Fibroblast of skin of abdomen (primary cell): ENCODE results near the gene TMEM19. TPM values are rescaled to one million over a fixed set of nuclear protein-coding genes. Genes with fewer than 3 reads are reported as not detected.

Source experiments
- DNase-seq: peaks from one replicate; pipeline ENCODE4 v3.0.0-alpha.2; 2013
- polyA plus RNA-seq, 2 experiments: library from polyadenylated mRNA; unstranded; fragments of 120-200 nt; gene quantifications; one replicate each; pipeline ENCODE4 v1.2.1, GENCODE V29; 2013; ENCODE audit not compliant: insufficient read length in 2 of 2

TMEM19 gene
- polyA plus RNA-seq (2013, experiment 1 of 2; ENCODE audit: insufficient read length) = 14.8 TPM
- polyA plus RNA-seq (2013, experiment 2 of 2; ENCODE audit: insufficient read length) = 13.1 TPM

GRCh38 chr12:71685914-71686657 is at the start of gene TMEM19:
TMEM19 (plus strand) TSS chr12:71686082; CDS start chr12:71686681, 599 bp downstream.
- peak; percentile 89 for DNase-seq

- peak; percentile 53 for DNase-seq
Observed at GRCh38 chr12:71636704-71637115, 49.2 kb upstream of the TMEM19 start.

- no peak for DNase-seq
Observed at GRCh38 chr12:71638499-71638898, 47.4 kb upstream of the TMEM19 start.

GRCh38 chr12:71639341-71639760 is 46.5 kb upstream of the TMEM19 start:
- no peak for DNase-seq

GRCh38 chr12:71640316-71640715 is 45.6 kb upstream of the TMEM19 start:
- DNase-seq = no peak

GRCh38 chr12:71641390-71641789 is 44.5 kb upstream of the TMEM19 start:
- no peak for DNase-seq

GRCh38 chr12:71642264-71642663 is 43.6 kb upstream of the TMEM19 start:
- DNase-seq = no peak

- DNase-seq = no peak
Observed at GRCh38 chr12:71645268-71645667, 40.6 kb upstream of the TMEM19 start.

GRCh38 chr12:71646512-71646911 is 39.4 kb upstream of the TMEM19 start:
- no peak for DNase-seq

GRCh38 chr12:71648537-71648936 is 37.3 kb upstream of the TMEM19 start:
- DNase-seq = no peak

- no peak for DNase-seq
Observed at GRCh38 chr12:71649401-71649800, 36.5 kb upstream of the TMEM19 start.

- DNase-seq = peak; percentile 16
Observed at GRCh38 chr12:71652656-71653055, 33.2 kb upstream of the TMEM19 start.

- no peak for DNase-seq
Observed at GRCh38 chr12:71653137-71653536, 32.7 kb upstream of the TMEM19 start.

GRCh38 chr12:71654200-71654599 is 31.7 kb upstream of the TMEM19 start:
- DNase-seq = no peak

- DNase-seq = no peak
Observed at GRCh38 chr12:71655495-71655894, 30.4 kb upstream of the TMEM19 start.

GRCh38 chr12:71655907-71656306 is 30.0 kb upstream of the TMEM19 start:
- DNase-seq = no peak

GRCh38 chr12:71656740-71657139 is 29.1 kb upstream of the TMEM19 start:
- no peak for DNase-seq

GRCh38 chr12:71661977-71662530 is 23.8 kb upstream of the TMEM19 start:
- DNase-seq = peak; percentile 42

GRCh38 chr12:71662849-71663560 is 22.9 kb upstream of the TMEM19 start:
- peak; percentile 57 for DNase-seq

- DNase-seq = peak; percentile 100
Observed at GRCh38 chr12:71663561-71664410, 22.1 kb upstream of the TMEM19 start, which contains the start of the genes THAP2 and ZFC3H1. THAP2 (plus strand) TSS chr12:71664301; CDS start chr12:71664510, 209 bp downstream. ZFC3H1 (minus strand) TSS chr12:71663848; CDS start chr12:71663610, 238 bp downstream.

GRCh38 chr12:71664411-71665089 is 21.3 kb upstream of the TMEM19 start:
- no peak for DNase-seq

- no peak for DNase-seq
Observed at GRCh38 chr12:71665090-71665463, 20.8 kb upstream of the TMEM19 start.
